Neuronal stem cell (in vitro differentiated cells): Measurements from ENCODE around the gene EFR3B.

Source experiments
- DNase-seq: peaks from one replicate; pipeline ENCODE4 v3.0.0-alpha.2; 2013; ENCODE audit warnings: low spot score
- H2AFZ ChIP-seq: one replicate; pipeline ENCODE4 v1.6.1; 2013; ENCODE audit warnings: mild to moderate bottlenecking, low read length, inconsistent platforms
- H2AK5ac ChIP-seq: 2 replicates; pipeline ENCODE4 v1.6.1; 2013; ENCODE audit warnings: low read depth, mild to moderate bottlenecking, inconsistent platforms, low read length, moderate library complexity, mixed read lengths
- H2BK120ac ChIP-seq: 2 replicates; pipeline ENCODE4 v1.6.1; 2013; ENCODE audit warnings: low read depth, mild to moderate bottlenecking, inconsistent platforms, low read length, moderate library complexity, mixed read lengths
- H2BK12ac ChIP-seq: one replicate; pipeline ENCODE4 v1.6.1; 2013; ENCODE audit warnings: low read length, inconsistent platforms
- H2BK15ac ChIP-seq: 2 replicates; pipeline ENCODE4 v1.6.1; 2013; ENCODE audit warnings: mild to moderate bottlenecking, low read length, inconsistent platforms, mixed read lengths
- H2BK5ac ChIP-seq: one replicate; pipeline ENCODE4 v1.6.1; 2013; ENCODE audit warnings: inconsistent platforms, mild to moderate bottlenecking, low read length, moderate library complexity
- H3K14ac ChIP-seq: one replicate; pipeline ENCODE4 v1.6.1; 2013; ENCODE audit warnings: low read length, inconsistent platforms
- H3K18ac ChIP-seq: 2 replicates; pipeline ENCODE4 v1.6.1; 2013; ENCODE audit warnings: low read length, inconsistent platforms
- H3K23ac ChIP-seq: 2 replicates; pipeline ENCODE4 v1.6.1; 2013; ENCODE audit warnings: low read depth, mild to moderate bottlenecking, mixed read lengths, low read length, inconsistent platforms; ENCODE audit not compliant: poor library complexity
- H3K27ac ChIP-seq: replicated peaks from 3 replicates; pipeline ENCODE4 v1.5.1; 2013; ENCODE audit warnings: low read length, inconsistent platforms
- H3K27me3 ChIP-seq, 3 experiments: 2 replicates each; pipeline ENCODE4 v1.6.1; 2013; ENCODE audit warnings: low read length in 3 of 3, mild to moderate bottlenecking in 2 of 3, inconsistent platforms in 1 of 3, low read depth in 1 of 3, mixed read lengths in 1 of 3, moderate library complexity in 1 of 3; ENCODE audit not compliant: control insufficient read depth in 3 of 3, insufficient read depth in 3 of 3
- H3K36me3 ChIP-seq, 2 donors: replicated peaks in 1 of 2; 2 replicates each; pipeline ENCODE4 v1.6.1; 2013; ENCODE audit warnings: low read length in 2 of 2; ENCODE audit not compliant: control insufficient read depth in 2 of 2, insufficient read depth in 2 of 2
- H3K4ac ChIP-seq: 2 replicates; pipeline ENCODE4 v1.6.1; 2013; ENCODE audit warnings: inconsistent platforms, mild to moderate bottlenecking, low read length, moderate library complexity
- H3K4me1 ChIP-seq, 2 donors: 1 replicate in 1 of 2; 2 replicates in 1 of 2; pipeline ENCODE4 v1.6.1; 2013; ENCODE audit warnings: low read length in 2 of 2, low read depth in 1 of 2; ENCODE audit not compliant: control insufficient read depth in 2 of 2, insufficient read depth in 1 of 2
- H3K4me2 ChIP-seq: one replicate; pipeline ENCODE4 v1.6.1; 2013; ENCODE audit warnings: mild to moderate bottlenecking, low read length, inconsistent platforms; ENCODE audit not compliant: insufficient read depth, poor library complexity, severe bottlenecking
- H3K4me3 ChIP-seq, 2 donors: 2 replicates each; pipeline ENCODE4 v1.5.1; 2013; ENCODE audit warnings: low read length in 2 of 2, mild to moderate bottlenecking in 2 of 2, inconsistent platforms in 1 of 2, moderate library complexity in 1 of 2
- H3K79me1 ChIP-seq: one replicate; pipeline ENCODE4 v1.6.1; 2013; ENCODE audit warnings: low read depth, mild to moderate bottlenecking, inconsistent platforms, low read length, moderate library complexity
- H3K9ac ChIP-seq: one replicate; pipeline ENCODE4 v1.6.1; 2013; ENCODE audit warnings: mild to moderate bottlenecking, low read depth, low read length, inconsistent platforms; ENCODE audit not compliant: poor library complexity
- H3K9me3 ChIP-seq, 2 donors: replicated peaks in 1 of 2; 2 replicates each; pipeline versions ENCODE3 to v1.6.1; 2013; ENCODE audit warnings: low read length in 2 of 2, mild to moderate bottlenecking in 2 of 2, inconsistent platforms in 1 of 2, low read depth in 1 of 2, mixed read lengths in 1 of 2, moderate library complexity in 1 of 2; ENCODE audit not compliant: control insufficient read depth in 2 of 2, insufficient read depth in 1 of 2
- H4K8ac ChIP-seq: one replicate; pipeline ENCODE4 v1.6.1; 2013; ENCODE audit warnings: low read depth, mild to moderate bottlenecking, inconsistent platforms, low read length, moderate library complexity
- H4K91ac ChIP-seq: one replicate; pipeline ENCODE4 v1.6.1; 2013; ENCODE audit warnings: low read length, low read depth, mild to moderate bottlenecking, inconsistent platforms; ENCODE audit not compliant: poor library complexity
- WGBS, 2 donors: extraction: QIAGEN DNeasy Blood & Tissue Kit; methylation state at CpG; one replicate each; pipeline ENCODE4 v1.1.7; 2013; ENCODE audit warnings: missing lambda C conversion rate in 2 of 2, mixed read lengths in 1 of 2; ENCODE audit not compliant: insufficient read length in 2 of 2, insufficient replicate concordance in 1 of 2; ENCODE audit errors: extremely low coverage in 2 of 2; 5-methylcytosine and 5-hydroxymethylcytosine counted together

EFR3B gene

DNA sequence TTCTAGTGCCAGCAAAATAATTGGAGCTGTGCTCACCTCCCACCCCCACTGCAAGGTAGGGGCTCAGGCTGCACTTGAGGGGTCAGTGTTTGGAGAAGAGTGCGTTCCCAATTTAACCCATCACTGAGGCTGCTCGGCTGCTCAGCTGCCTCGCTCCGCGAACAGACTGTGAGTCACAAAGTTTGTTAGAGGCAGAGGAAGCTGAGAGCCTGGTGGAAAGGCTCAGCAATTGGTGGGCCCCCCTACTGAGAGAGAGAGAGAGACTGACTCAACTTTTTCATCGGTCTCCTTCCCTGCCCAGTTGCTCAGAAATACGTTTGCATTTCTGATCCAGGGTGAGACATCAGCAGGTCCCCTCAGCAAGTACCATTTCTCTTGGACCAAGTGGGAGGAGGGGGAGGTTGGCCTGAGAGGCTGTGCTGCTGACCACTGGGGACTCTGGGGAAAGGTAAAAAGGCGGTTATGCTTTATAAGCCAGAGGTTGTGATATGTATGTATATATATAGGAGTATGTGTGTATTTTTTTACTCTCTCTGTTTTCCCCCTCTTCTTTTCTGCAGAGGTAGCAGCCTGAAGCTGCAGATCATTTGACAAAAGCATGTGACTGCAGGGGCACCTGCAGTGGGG is 1.5 kb downstream of the EFR3B start:
- H3K4me2 ChIP-seq = peak overlapping the region; percentile 96
- H2BK12ac ChIP-seq = no peak overlapping the region
- no peak overlapping the region for H3K23ac ChIP-seq
- no peak overlapping the region for H3K4ac ChIP-seq
- no peak overlapping the region for H3K14ac ChIP-seq
- H3K79me1 ChIP-seq = peaks cover 8% of the 10 kb centered on the region
- peak overlapping the region; percentile 94 for H2BK5ac ChIP-seq
- H2AK5ac ChIP-seq = peak overlapping the region; percentile 70
- H4K91ac ChIP-seq = no peak overlapping the region
- H4K8ac ChIP-seq = no peak overlapping the region
- peak overlapping the region; percentile 97 for H3K9ac ChIP-seq
- H3K27me3 ChIP-seq = peaks cover 0 to 23% (median 2%) of the 10 kb centered on the region in 3 experiments
- peaks cover 8 to 17% of the 10 kb centered on the region in 2 donors for H3K4me1 ChIP-seq
- H3K27ac ChIP-seq = no peak overlapping the region
- peak; percentile 32 for DNase-seq
- no CpG with 5 or more reads among the region's 8 CpGs for WGBS, 2 donors
- peaks cover 3 to 8% of the 10 kb centered on the region in 2 donors for H3K36me3 ChIP-seq
- peak overlapping the region; percentile 61 to 82 for H3K4me3 ChIP-seq
- H2BK120ac ChIP-seq = no peak overlapping the region
- H3K9me3 ChIP-seq = no peaks in the 10 kb centered on the region
- H2AFZ ChIP-seq = peak overlapping the region; percentile 99
- H2BK15ac ChIP-seq = no peak overlapping the region
- H3K18ac ChIP-seq = peak overlapping the region; percentile 23

DNA sequence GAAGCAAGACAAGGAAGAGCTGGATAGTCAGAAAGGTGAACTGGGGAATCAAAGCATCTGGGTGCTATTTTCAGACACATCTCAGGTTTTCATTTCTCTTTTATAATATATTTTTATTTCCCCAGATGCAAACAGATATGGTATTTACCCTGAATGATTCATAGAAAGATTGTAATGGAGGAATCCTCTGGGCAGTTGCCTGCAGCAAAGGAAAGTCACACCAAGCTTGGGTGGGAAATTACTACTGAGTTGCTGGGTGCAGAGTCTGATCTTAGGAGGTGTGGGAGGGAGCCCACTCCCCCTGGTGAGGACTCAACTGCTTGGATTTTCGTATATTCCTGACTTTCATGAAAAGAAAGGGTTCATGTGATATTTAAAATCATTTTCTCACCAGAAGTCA is 2.1 kb downstream of the EFR3B start:
- H3K27ac ChIP-seq = no peak overlapping the region
- H4K91ac ChIP-seq = no peak overlapping the region

DNA sequence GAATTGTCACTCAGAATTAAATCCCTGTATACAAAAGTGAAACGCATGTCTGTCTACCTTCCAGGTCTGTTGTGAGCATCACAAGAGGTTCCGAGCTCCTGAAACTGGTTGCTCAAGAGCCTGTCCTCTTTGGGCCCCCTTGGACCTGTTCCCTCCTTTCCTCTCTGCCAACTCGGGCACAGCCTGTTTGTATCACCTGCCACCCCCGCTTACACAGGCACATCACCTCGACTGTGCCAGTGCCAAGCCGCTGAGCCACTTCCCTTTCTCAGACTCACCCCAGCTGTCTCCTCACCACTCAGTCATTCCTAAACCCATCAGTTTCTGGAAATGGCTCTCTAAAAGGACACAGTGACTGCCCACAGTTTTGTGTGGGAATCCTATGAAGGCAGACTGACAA is 3.1 kb downstream of the EFR3B start:
- Histone ChIP-seq H3K9ac (no peak overlapping the region), H3K4me3 (no peak overlapping the region), H3K4me1 (peaks cover 8 to 17% of the 10 kb centered on the region in 2 donors), H2BK5ac (no peak overlapping the region), H4K91ac (no peak overlapping the region), H3K9me3 (no peaks in the 10 kb centered on the region), H2AFZ (no peak overlapping the region), H2BK12ac (no peak overlapping the region), H3K4ac (no peak overlapping the region), H2AK5ac (no peak overlapping the region), H3K18ac (no peak overlapping the region), H3K27ac (no peak overlapping the region), H3K36me3 (peaks cover 3 to 8% of the 10 kb centered on the region in 2 donors), H2BK15ac (no peak overlapping the region), H4K8ac (no peak overlapping the region), H2BK120ac (no peak overlapping the region), H3K79me1 (peaks cover 8% of the 10 kb centered on the region), H3K23ac (no peak overlapping the region), H3K4me2 (no peak overlapping the region), H3K27me3 (peaks cover 0 to 10% (median 2%) of the 10 kb centered on the region in 3 experiments), H3K14ac (no peak overlapping the region)
- DNase-seq = no peak
- no CpG with 5 or more reads among the region's 6 CpGs for WGBS, 2 donors

More for the DNA sequence above, 2.1 kb downstream of the EFR3B start:
- H3K4me2 ChIP-seq = no peak overlapping the region
- H3K18ac ChIP-seq = no peak overlapping the region
- H3K4me3 ChIP-seq = no peak overlapping the region
- H3K36me3 ChIP-seq = peaks cover 3 to 8% of the 10 kb centered on the region in 2 donors
- H2BK15ac ChIP-seq = no peak overlapping the region
- H2AFZ ChIP-seq = no peak overlapping the region
- DNase-seq = no peak
- peaks cover 8% of the 10 kb centered on the region for H3K79me1 ChIP-seq
- H3K9ac ChIP-seq = no peak overlapping the region
- WGBS, 2 donors = no CpG with 5 or more reads among the region's 1 CpG
- no peak overlapping the region for H4K8ac ChIP-seq
- peaks cover 8 to 17% of the 10 kb centered on the region in 2 donors for H3K4me1 ChIP-seq
- H3K9me3 ChIP-seq = no peaks in the 10 kb centered on the region
- H2BK12ac ChIP-seq = no peak overlapping the region
- peaks cover 0 to 17% (median 2%) of the 10 kb centered on the region in 3 experiments for H3K27me3 ChIP-seq
- H3K23ac ChIP-seq = no peak overlapping the region
- H2BK5ac ChIP-seq = no peak overlapping the region
- H3K14ac ChIP-seq = no peak overlapping the region
- no peak overlapping the region for H3K4ac ChIP-seq
- H2AK5ac ChIP-seq = no peak overlapping the region
- no peak overlapping the region for H2BK120ac ChIP-seq

DNA sequence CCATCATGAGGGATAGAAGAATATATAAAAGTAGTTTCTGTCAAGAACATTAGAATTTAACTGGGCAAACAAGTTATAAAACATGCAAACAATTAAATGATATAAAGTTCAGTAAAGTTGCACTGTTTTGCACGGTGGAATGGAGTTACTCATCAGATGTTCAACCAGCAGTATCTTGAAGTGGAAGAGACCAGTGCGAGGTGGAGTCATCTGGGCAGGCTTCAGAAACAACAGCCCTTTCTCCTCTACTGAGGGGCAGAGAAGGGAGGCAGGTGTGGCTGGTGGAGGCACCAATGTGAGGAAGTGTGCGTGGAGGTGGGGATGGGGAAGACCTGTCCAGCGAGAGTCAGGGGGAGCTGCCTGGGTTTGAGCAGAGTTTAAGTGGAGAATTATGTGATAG is 7.5 kb downstream of the EFR3B start:
- Histone ChIP-seq H3K18ac (no peak overlapping the region), H4K8ac (no peak overlapping the region)

More for the DNA sequence above, 7.5 kb downstream of the EFR3B start:
- H3K79me1 ChIP-seq = peaks cover 13% of the 10 kb centered on the region
- no peak overlapping the region for H2BK120ac ChIP-seq
- no peak overlapping the region for H2AK5ac ChIP-seq
- H2AFZ ChIP-seq = no peak overlapping the region
- WGBS, 2 donors = no CpG with 5 or more reads among the region's 4 CpGs
- no peak overlapping the region for H3K9ac ChIP-seq
- no peak overlapping the region for H2BK15ac ChIP-seq
- H3K27me3 ChIP-seq = no peaks in the 10 kb centered on the region
- no peak overlapping the region for H3K4me3 ChIP-seq
- H3K4ac ChIP-seq = no peak overlapping the region
- no peak overlapping the region for H4K91ac ChIP-seq
- DNase-seq = no peak
- H3K27ac ChIP-seq = no peak overlapping the region
- H3K14ac ChIP-seq = no peak overlapping the region
- H3K4me2 ChIP-seq = no peak overlapping the region
- H2BK5ac ChIP-seq = peak overlapping the region; percentile 27
- no peak overlapping the region for H2BK12ac ChIP-seq
- H3K23ac ChIP-seq = no peak overlapping the region
- peaks cover 3 to 8% of the 10 kb centered on the region in 2 donors for H3K36me3 ChIP-seq
- peaks cover 0 to 2% of the 10 kb centered on the region in 2 donors for H3K4me1 ChIP-seq
- H3K9me3 ChIP-seq = no peaks in the 10 kb centered on the region
